ENCODE data around the gene MORC2. TPM values are rescaled to one million over a fixed set of nuclear protein-coding genes. Genes with fewer than 3 reads are reported as not detected.

The MORC2 gene
- total and polyA plus RNA-seq, 9 of the 15 experiments (the other 6 are each of a cell fraction or from before 2014, with no cell fraction given), result 3.3 to 34.7 (median 16.7) TPM

- TF ChIP-seq ASH1L (IDR thresholded peaks at IDR 0.05; ENCODE audit: borderline replicate concordance, low read depth, partially characterized antibody) (no peak), ZNF24 (IDR thresholded peaks at IDR 0.05) (no peak), FOXA3 (CRISPR knock-in tag; conservative IDR thresholded peaks at IDR 0.05 in 1 of 2, IDR thresholded peaks at IDR 0.05 in 1 of 2) (no peak), MYBL2 (IDR thresholded peaks at IDR 0.05; ENCODE audit: low read depth) (no peak), MYBL2 (CRISPR knock-in tag; IDR thresholded peaks at IDR 0.05; ENCODE audit: borderline replicate concordance) (no peak), YBX1 (IDR thresholded peaks at IDR 0.05) (no peak), FOXM1 (IDR thresholded peaks at IDR 0.05; ENCODE audit: low read depth) (no peak), FOXM1 (CRISPR knock-in tag; IDR thresholded peaks at IDR 0.05; ENCODE audit: low read depth) (no peak), ZNF197 (CRISPR knock-in tag; IDR thresholded peaks at IDR 0.05; ENCODE audit: low read depth) (no peak), GATAD2B (IDR thresholded peaks at IDR 0.05; ENCODE audit: borderline replicate concordance) (no peak)
- TF ChIP-seq, protein P1, sequence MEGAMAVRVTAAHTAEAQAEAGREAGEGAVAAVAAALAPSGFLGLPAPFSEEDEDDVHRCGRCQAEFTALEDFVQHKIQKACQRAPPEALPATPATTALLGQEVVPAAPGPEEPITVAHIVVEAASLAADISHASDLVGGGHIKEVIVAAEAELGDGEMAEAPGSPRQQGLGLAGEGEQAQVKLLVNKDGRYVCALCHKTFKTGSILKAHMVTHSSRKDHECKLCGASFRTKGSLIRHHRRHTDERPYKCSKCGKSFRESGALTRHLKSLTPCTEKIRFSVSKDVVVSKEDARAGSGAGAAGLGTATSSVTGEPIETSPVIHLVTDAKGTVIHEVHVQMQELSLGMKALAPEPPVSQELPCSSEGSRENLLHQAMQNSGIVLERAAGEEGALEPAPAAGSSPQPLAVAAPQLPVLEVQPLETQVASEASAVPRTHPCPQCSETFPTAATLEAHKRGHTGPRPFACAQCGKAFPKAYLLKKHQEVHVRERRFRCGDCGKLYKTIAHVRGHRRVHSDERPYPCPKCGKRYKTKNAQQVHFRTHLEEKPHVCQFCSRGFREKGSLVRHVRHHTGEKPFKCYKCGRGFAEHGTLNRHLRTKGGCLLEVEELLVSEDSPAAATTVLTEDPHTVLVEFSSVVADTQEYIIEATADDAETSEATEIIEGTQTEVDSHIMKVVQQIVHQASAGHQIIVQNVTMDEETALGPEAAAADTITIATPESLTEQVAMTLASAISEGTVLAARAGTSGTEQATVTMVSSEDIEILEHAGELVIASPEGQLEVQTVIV (CRISPR knock-in tag; IDR thresholded peaks at IDR 0.05; ENCODE audit: borderline replicate concordance), result no peak
These were observed 9.9 kb upstream of the MORC2 start (continued) for GRCh38 chr22:30978304-30978962.

Measured in K562 (cell line).